NCI-H510A treated with DMSO at 0.1 percent for 48 hours (cell line): Measurements from ENCODE around the gene MSH2.
"Not testable (repeated sequence)": the region's sequence is repeated elsewhere in the genome, so short reads cannot be mapped to it uniquely, and the experiment has no call there.

Experiments
- DNase-seq: peaks from one replicate; lab custom pipeline; 2025; lab: John Stamatoyannopoulos, UW

MSH2 gene

DNA sequence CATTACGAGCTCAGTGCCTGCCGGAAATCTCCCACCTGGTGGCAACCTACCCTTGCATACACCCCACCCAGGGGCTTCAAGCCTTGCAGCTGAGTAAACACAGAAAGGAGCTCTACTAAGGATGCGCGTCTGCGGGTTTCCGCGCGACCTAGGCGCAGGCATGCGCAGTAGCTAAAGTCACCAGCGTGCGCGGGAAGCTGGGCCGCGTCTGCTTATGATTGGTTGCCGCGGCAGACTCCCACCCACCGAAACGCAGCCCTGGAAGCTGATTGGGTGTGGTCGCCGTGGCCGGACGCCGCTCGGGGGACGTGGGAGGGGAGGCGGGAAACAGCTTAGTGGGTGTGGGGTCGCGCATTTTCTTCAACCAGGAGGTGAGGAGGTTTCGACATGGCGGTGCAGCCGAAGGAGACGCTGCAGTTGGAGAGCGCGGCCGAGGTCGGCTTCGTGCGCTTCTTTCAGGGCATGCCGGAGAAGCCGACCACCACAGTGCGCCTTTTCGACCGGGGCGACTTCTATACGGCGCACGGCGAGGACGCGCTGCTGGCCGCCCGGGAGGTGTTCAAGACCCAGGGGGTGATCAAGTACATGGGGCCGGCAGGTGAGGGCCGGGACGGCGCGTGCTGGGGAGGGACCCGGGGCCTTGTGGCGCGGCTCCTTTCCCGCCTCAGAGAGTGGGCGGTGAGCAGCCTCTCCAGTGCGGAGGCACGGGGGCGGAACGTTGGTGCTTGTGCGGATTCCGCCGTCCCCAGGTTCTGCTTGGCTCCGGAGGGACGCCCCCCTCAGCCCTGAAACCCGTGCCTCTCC, at the start of gene MSH2:
TSS of gene MSH2 (plus strand) at position 352 of the 804 bp plus-strand sequence. CDS start at position 388, 36 bp downstream.
- DNase-seq, result peak; percentile 98

DNA sequence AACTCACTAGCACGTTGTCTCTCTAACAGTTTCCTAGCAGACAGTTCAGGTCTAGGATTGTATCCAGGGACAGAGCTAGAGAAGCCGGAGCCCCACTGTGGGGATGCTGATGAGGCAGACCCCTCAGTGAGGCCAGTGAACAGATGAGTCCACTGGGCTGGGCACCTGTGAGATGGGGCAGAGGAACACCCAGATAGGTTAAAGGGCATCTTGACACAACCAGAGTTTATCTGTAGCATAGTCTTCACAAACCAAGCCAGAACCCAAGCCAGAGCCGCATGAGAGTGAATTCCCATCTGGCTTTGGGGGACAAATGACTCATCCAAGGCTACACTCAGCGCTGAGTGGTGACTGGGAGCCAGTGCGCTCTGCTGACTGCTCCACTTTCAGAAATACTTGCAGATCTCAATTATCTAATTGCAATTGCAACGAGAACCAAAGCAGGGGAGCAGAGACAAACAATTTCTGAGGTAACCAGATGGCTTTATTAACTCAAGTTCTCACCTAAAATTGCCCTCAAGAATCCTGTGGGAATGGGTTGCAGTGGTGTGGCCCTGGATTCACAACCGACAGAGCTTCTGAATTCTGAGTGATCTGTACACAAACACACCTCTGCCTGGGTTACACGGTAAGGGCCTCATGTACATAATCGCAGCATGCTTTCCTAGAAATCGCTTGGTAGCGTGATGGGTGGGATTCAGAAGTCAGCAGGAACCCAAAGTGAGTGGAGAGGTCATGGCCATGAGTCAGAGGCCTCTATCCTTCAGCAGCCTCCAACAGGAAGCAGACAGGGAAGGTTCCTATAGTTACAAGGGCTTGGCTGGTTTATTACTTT, 48.7 kb upstream of the MSH2 start:
- no peak for DNase-seq

DNA sequence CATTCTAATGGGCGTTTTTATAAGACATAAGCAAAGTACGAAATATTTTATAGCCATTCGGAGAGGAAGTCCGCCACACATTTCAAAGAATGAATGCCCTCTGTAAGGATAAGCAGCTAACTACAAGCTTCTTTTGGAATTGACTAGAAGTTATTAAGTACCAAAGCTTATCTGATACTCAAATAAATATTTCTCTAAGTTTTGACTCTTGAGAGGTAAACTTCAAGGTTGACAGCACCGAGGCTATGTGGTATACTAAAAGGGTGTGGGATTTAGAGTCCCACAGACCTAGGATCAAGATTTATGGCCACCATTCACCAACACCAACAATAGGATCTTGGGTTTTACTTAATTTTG, 48.1 kb upstream of the MSH2 start:
- DNase-seq, result no peak

DNA sequence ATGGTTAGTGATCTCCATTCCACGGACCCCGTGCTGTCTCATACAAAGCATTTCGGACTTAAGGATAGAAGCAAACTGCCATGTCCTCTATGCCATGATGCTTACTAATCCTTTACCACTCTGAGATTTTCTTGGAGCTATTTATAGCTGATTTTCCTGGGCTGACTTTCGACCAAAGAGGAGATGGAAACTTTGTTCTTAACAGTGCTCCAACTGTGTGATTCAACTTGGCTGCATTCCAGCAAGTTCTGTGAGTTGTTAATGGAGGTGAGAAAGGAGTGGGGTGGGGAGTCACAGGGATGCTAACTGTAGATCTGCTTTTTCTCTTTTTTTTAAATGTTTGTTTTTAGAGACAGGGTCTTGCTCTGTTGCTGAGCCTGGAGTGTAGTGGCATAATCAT, 45.5 kb upstream of the MSH2 start:
- no peak for DNase-seq

DNA sequence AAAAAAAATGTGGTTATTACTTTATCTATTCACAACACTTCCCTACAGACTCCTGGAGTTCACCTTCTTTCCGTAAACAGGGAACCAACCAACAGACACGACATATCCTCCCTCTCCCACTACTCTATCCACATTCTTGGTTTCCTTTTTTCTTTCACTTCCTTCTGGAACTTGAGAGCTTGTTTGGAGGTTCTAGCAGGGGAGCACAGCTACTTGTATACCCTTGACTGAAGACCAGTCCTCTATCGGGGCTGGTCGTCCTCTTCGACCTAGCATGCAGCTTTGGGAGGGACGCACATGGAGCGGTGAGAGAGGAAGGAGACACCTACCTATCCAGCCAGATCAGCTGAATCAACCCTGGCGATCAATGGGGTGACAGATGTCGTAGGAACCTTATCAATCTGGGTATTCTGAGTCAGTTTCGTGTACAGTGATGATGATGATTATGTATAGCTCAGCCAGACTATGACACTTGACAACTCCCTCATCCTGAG, 43.5 kb upstream of the MSH2 start:
- no peak for DNase-seq

DNA sequence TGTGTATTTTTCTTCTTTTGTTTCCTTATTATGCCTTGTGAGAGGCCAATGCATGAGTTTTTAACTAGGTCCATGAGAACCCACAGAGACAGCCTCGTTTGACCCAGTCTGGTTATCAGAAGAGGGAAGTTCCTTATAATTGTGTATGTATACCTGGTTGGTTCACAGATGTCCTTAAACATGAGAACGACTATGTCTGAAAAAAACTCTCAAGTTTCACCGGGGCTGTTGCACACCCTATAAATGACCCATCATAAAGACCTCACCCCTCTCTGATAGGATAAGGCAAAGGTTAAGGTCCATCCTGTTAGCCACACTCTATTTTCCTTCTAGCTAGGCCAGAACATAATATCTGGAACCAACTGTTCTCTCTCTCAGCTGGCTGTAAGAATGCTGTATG, 42.7 kb upstream of the MSH2 start:
- no peak for DNase-seq

DNA sequence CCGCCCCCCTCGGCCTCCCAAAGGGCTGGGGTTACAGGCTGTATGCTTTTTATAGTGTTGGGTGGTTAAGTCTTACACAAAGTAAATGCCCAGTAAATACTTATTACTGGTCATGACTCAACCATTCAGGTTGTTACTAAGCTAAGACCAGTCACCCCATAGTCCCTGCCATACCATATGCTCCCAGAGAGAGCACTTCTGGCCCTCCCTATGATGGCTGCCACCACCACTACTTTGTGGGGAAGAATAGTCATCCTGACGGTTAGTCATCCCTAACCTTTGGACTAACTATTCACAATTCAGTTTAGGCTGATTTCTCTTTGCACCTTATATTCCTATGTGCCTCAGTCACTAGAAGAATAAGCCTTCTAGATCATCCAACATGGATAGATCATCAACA, 42.0 kb upstream of the MSH2 start:
- DNase-seq, result no peak

DNA sequence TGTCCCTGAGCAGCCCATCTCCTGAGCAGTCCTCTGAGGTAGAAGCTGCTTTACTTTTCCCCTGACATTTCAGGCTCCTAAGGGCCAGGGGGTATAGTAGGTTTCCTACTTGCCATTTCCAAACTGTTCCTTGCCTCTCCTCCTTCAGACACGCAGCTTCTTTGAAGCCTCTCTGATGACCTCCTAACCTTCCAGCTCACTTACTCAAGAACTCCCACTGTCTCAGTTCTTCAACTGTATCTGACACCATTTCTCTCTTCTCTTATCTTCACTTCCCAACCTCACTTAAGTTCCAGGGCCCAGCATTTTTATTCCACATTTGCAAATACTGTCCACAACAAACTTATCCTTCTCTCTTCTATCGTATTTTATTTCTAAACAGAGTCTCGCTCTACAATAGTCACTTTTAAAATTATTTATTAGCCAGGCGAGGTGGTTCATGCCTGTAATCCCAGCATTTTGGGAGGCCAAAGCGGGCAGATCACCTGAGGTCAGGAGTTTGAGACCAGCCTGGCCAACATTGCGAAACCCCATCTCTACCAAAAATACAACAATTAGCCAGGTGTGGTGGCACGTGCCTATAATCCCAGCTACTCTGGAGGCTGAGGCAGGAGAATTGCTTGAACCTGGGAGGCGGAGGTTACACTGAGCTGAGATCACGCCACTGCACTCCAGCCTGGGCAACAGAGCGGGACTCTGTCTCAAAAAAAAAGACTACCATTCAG, 41.3 kb upstream of the MSH2 start:
- not testable (repeated sequence) for DNase-seq

DNA sequence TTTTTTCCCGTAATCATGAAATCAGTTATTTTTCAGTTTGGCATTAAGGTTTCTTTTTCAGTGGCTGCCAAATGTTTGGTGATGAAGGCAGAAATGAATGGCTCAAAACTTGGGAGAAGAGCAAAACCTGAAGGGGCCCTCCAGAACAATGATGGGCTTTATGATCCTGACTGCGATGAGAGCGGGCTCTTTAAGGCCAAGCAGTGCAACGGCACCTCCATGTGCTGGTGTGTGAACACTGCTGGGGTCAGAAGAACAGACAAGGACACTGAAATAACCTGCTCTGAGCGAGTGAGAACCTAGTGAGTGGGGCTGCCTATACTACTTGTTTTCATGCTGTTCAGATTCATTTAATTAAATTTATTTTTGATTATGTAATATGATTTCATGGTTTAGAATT, 29.2 kb upstream of the MSH2 start:
- DNase-seq, result peak; percentile 9

DNA sequence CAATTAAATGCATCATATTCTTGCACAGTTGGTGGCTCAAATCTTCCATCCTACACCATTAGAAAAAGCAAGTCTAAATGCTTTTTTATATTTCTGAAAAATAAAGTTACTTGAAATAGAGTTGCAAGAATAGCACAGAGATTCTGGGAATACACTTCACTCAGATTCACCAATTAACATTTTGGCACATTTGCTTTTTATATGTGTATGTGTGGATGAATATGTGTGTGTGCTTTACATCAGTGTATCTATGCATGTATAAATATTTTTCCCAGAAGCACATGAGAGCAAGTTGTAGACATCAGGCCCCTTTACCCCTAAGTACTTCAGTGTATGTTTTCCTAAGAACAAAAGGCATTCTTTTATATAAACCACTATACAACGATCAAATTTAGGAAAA, 27.6 kb upstream of the MSH2 start:
- no peak for DNase-seq

DNA sequence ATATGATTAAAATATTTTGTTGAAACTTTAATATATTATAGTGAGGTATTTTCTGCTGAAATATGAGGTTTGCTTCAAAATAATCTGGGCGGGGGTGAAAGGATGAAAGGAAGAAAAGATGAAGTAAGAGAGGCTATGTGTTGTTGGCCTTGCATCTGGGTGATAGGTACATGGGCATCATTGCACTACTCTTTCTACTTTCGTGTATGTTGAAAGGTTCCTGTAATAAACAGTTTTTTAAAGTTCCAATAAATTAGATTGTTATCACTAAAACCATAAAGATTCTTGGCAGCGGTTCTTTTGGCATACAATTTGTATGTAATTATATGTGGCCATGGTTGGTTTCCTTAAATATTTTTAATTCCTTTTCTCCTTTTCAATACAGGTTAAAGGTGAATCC, 23.6 kb upstream of the MSH2 start:
- no peak for DNase-seq

DNA sequence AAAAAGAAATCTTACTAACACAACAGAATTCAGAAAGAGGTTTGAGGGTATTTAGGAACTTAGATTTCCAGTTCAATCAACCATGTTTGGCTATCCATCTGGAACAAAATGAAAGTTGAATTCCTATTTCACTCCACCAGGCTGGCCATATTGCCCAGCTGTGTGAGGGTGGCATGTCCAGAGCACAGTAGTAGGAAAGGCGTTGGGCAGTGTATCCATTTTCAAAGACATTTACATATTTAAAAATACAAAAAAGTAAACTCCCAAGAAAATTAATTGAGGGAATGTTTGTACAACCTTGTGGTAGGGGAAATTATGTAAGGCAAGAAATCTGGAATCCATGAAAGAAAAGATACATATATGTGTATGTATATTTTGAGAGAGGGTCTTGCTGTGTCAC, 21.5 kb upstream of the MSH2 start:
- no peak for DNase-seq

DNA sequence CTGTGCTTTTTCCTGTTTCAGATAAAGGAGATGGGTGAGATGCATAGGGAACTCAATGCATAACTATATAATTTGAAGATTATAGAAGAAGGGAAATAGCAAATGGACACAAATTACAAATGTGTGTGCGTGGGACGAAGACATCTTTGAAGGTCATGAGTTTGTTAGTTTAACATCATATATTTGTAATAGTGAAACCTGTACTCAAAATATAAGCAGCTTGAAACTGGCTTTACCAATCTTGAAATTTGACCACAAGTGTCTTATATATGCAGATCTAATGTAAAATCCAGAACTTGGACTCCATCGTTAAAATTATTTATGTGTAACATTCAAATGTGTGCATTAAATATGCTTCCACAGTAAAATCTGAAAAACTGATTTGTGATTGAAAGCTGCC, 16.4 kb upstream of the MSH2 start:
- DNase-seq, result no peak

DNA sequence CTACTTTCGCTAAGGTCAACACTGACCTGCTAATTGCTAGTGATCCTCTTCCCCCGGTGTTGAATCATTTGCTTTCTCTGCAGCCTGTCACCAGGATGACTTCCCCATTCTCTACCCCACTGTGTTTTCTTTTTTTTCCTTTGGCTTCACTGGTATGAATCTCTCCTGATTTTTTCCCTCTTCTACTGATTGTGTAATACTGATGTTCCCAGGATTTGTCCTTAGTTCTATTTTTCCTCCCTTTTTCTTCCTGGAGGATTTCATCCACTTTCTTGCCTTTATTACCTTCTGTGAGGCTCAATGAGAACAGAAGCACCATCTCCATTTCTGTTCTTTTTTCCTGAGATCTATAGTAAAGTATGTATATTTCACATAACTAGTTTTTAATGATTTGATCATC, 14.1 kb upstream of the MSH2 start:
- DNase-seq, result no peak

DNA sequence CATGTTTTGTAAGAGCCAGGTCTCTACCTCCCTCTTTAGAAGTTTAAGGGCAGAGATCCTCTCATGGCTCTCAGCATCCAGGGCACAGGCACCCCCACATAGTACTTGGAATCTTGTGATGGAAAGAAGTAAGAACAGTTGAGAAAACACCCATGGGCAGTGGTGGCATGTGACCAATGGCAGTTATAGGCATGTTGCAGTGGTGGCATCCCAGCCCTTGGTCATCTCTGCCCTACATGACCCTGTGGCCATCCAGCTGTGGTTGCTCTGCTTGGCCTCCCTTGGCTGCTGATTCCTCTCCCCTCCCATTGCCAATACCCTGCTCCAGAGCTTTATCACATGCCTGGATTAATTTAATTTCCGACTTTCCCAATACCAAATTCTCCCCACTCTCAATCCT, 13.3 kb upstream of the MSH2 start:
- DNase-seq, result no peak

DNA sequence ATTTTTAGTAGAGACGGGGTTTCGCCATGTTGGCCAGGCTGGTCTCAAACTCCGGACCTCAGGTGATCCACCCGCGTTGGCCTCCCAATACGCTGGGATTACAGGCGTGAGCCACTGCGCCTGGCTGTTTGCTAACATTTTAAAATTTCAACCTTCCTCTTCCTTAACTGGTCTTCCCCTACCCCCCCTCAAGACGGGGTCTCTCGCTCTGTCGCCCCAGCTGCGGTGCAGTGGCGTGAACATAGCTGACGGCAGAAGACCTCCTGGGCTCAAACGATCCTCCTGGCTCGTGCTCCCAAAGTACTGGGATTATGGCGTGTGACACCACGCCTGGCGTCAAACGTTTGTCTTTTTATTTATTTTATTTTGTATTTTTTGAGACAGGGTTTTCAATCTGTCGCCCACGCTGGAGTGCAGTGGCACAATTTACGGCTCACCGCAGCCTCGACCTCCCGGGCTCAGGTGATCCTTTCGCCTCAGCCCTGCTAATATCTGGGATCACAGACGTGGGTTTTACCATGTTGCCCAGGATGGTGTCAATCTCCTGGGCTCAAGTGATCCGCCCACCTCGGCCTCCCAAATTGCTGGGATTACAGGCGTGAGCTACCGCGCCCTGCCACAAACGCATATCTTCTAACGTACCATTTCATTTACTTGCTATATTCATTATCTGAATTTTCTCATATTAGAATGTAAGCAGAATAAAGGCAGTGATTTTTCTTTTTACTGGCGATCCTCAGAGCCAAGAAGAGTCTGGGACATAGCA, 984 bp upstream of the MSH2 start:
- DNase-seq, result no peak

DNA sequence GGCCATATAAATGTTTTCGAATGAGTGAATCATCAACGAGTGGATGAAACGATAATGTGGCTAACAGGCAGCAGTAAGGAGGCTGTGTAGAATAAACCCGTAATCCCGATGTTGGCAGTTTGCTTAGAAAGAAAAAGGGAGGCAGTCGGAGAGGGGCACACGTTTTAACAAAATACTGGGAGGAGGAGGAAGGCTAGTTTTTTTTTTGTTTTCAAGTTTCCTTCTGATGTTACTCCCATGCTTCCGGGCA, 476 bp upstream of the MSH2 start:
- peak; percentile 96 for DNase-seq

DNA sequence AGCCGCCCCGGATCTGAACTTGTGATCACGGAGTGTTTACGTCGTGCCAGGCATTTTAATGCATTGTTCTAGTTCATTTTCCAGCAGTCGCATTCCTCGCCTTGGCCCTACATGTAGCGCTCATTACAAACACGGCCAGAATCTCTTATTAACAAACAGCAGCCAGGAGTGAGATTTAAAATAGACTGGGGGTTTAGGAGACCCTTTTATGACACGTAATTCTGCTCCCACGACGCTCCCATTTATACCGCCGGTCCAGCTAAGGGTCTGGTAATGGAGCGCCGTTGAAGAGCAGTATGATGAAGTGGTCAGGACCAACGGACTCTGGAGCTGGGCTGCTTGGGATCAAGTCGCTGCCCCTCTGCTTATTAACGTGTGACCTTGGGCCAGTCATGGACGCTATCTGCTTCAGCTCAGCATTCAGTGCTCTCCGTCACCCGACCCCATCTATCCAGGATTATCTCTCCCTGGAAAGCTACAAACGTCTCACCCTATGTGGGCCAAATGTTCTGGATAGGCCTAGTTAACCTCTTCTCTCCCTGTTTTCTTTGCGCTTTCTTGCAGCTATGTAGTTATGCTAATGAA, 745 bp downstream of the MSH2 start:
- DNase-seq, result peak; percentile 20

DNA sequence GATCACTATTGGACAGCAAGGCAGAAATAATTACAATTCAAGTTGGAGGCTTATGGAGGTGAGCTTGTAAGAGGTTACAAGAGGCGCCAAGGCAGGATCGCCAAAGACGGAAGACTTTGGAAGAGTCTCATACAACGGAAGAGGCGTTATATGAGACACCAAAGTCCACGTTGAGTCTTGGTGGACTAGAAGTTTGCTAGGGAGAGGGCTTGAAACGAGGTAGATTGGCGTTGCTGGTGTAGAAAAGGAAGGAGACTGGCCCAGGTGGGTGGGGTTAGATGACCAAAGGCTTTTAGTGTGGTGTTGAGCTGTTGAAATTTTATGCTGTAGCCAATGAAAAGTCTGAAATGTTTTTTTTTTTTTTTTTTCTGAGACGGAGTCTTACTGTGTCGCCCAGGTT, 1.4 kb downstream of the MSH2 start:
- DNase-seq, result peak; percentile 9

DNA sequence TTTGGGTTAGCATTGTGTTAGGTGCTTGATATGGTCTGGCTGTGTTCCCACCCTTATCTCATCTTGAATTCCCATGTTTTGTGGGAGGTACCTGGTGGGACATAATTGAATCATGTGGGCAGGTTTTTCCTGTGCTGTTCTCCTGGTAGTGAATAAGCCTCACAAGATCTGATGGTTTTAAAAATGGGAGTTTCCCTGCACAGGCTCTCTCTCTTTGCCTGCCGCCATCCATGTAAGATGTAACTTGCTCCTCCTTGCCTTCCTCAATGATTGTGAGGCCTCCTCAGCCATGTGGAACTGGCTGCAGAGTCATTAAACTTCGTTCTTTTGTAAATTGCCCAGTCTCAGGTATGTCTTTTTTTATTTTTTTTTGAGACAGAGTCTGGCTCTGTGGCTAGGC, 2.8 kb downstream of the MSH2 start:
- DNase-seq, result no peak

DNA sequence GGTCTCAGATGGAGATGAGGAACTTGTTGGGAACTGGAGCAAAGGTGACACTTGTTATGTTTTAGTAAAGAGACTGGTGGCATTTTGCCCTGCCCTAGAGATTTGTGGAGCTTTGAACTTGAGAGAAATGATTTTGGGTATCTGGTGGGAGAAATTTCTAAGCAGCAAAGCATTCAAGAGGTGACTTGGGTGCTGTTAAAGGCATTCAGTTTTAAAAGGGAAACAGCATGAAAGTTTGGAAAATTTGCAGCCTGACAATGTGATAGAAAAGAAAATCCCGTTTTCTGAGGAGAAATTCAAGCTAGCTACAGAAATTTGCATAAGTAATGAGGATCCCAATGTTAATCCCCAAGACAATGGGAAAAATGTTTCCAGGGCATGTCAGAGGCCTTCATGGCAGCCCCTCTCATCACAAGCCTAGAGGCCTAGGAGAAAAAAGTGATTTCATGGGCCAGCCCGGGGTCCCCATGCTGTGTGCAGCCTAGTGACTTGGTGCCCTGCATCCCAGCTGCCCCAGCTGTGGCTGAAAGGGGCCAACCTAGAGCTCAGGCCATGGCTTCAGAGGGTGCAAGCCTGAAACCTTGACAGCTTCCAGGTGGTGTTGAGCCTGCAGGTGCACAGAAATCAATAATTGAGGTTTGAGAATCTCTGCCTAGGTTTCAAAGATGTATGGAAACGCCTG, 3.8 kb downstream of the MSH2 start:
- DNase-seq, result not testable (repeated sequence)
